WTC11 (cell line): ENCODE measurements around the gene KRTAP4-6.

ENCODE experiments used
- CREM ChIP-seq: sonication (generic); formaldehyde crosslinking; IDR thresholded peaks from 2 replicates; pipeline ENCODE4 v1.8.1; 2022; ENCODE audit warnings: mild to moderate bottlenecking, missing genetic modification reagents, moderate library complexity
- ETV6 ChIP-seq: sonication (generic); formaldehyde crosslinking; IDR thresholded peaks from 2 replicates; pipeline ENCODE4 v1.8.1; 2022; ENCODE audit warnings: mild to moderate bottlenecking, missing genetic modification reagents
- ZNF317 ChIP-seq: sonication (generic); formaldehyde crosslinking; IDR thresholded peaks from 2 replicates; pipeline ENCODE4 v1.8.1; 2023; ENCODE audit warnings: low read depth, mild to moderate bottlenecking, moderate library complexity, missing genetic modification reagents, borderline replicate concordance
- TF ChIP-seq, protein P1 (sequence below): fragments of 200-600 bp; IDR thresholded peaks from 2 replicates; pipeline ENCODE4 v1.8.0; 2022; ENCODE audit warnings: antibody characterized with exemption
- TF ChIP-seq, protein P2 (sequence below): fragments of 250-450 bp; sonication (Bioruptor Pico); IDR thresholded peaks from 2 replicates; pipeline ENCODE4 v2.1.2; 2022; ENCODE audit warnings: mild to moderate bottlenecking, moderate library complexity
- TF ChIP-seq, protein P3 (sequence below): sonication (generic); formaldehyde crosslinking; IDR thresholded peaks from 2 replicates; pipeline ENCODE4 v1.8.1; 2023; ENCODE audit warnings: mild to moderate bottlenecking, missing genetic modification reagents

DNA sequence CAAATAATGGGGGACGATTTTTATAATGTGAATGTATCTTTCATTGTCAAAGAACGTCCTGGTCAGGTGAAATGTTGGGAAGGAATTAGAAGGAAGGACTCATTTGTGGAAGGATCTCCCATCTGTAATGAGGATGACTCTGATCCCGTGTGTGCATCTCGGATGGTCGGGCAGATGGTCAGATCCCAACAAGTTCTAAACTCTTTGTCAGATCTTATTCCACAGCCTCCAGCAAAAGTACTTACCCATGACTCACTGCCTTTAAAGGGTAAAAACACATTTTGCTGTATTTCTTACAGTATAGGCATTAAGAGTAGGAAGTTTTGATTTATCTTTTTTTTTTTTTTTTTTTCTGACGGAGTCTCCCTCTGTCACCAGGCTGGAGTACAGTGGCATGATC lies 41.9 kb downstream of the KRTAP4-6 start:
- TF ChIP-seq ETV6 (CRISPR knock-in tag), result no peak
- TF ChIP-seq, protein P1, sequence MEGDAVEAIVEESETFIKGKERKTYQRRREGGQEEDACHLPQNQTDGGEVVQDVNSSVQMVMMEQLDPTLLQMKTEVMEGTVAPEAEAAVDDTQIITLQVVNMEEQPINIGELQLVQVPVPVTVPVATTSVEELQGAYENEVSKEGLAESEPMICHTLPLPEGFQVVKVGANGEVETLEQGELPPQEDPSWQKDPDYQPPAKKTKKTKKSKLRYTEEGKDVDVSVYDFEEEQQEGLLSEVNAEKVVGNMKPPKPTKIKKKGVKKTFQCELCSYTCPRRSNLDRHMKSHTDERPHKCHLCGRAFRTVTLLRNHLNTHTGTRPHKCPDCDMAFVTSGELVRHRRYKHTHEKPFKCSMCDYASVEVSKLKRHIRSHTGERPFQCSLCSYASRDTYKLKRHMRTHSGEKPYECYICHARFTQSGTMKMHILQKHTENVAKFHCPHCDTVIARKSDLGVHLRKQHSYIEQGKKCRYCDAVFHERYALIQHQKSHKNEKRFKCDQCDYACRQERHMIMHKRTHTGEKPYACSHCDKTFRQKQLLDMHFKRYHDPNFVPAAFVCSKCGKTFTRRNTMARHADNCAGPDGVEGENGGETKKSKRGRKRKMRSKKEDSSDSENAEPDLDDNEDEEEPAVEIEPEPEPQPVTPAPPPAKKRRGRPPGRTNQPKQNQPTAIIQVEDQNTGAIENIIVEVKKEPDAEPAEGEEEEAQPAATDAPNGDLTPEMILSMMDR, result no peak
- no peak for TF ChIP-seq CREM (CRISPR knock-in tag)
- TF ChIP-seq, protein P2, sequence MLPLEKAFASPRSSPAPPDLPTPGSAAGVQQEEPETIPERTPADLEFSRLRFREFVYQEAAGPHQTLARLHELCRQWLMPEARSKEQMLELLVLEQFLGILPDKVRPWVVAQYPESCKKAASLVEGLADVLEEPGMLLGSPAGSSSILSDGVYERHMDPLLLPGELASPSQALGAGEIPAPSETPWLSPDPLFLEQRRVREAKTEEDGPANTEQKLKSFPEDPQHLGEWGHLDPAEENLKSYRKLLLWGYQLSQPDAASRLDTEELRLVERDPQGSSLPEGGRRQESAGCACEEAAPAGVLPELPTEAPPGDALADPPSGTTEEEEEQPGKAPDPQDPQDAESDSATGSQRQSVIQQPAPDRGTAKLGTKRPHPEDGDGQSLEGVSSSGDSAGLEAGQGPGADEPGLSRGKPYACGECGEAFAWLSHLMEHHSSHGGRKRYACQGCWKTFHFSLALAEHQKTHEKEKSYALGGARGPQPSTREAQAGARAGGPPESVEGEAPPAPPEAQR (CRISPR knock-in tag), result no peak
- TF ChIP-seq, protein P3, sequence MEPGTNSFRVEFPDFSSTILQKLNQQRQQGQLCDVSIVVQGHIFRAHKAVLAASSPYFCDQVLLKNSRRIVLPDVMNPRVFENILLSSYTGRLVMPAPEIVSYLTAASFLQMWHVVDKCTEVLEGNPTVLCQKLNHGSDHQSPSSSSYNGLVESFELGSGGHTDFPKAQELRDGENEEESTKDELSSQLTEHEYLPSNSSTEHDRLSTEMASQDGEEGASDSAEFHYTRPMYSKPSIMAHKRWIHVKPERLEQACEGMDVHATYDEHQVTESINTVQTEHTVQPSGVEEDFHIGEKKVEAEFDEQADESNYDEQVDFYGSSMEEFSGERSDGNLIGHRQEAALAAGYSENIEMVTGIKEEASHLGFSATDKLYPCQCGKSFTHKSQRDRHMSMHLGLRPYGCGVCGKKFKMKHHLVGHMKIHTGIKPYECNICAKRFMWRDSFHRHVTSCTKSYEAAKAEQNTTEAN, result no peak
- TF ChIP-seq ZNF317 (CRISPR knock-in tag), result no peak
